Mucosa of descending colon (tissue), 3 donors: ENCODE results near the gene IGSF21. TPM values are rescaled to one million over a fixed set of nuclear protein-coding genes. Genes with fewer than 3 reads are reported as not detected.

Source experiments
- ATAC-seq: fragments of 200-7000 bp; cut with Tn5 transposase; one replicate; pipeline ENCODE4 v1.9.1; 2020; ENCODE audit warnings: mild to moderate bottlenecking, moderate library complexity
- DNase-seq, 3 donors: peaks; one replicate each; pipeline ENCODE4 v3.0.0-alpha.2; 2020
- H3K36me3 ChIP-seq: fragments of 200-600 bp; one replicate; pipeline ENCODE4 v1.8.0; 2021; ENCODE audit warnings: low read depth, mild to moderate bottlenecking
- H3K4me1 ChIP-seq: fragments of 200-600 bp; one replicate; pipeline ENCODE4 v1.8.0; 2021; ENCODE audit warnings: low read depth, mild to moderate bottlenecking
- H3K4me3 ChIP-seq: fragments of 200-600 bp; one replicate; pipeline ENCODE4 v1.8.0; 2021; ENCODE audit warnings: mild to moderate bottlenecking
- H3K9me3 ChIP-seq: fragments of 200-600 bp; one replicate; pipeline ENCODE4 v1.8.0; 2021; ENCODE audit warnings: mild to moderate bottlenecking
- intact Hi-C, 2 donors: fragments of 100-400 bp; cut with DNase I in 1 of 2; cut with micrococcal nuclease in 1 of 2; formaldehyde crosslinking; loops; one replicate each; pipeline versions ENCODE4 v1.11.0 to v1.11.1; 2022; cut with DNase I, micrococcal nuclease
- total RNA-seq, 3 donors: library from RNA; stranded (reverse); fragmentation: NEBNext Ultra II Directional in 2 of 3; extraction: Animal tissue kit (Norgen Biotek cat#: 25700) in 2 of 3; gene quantifications; one replicate each; pipeline versions ENCODE4 v1.2.1 to v1.2.4, GENCODE V29; 2021 to 2023
- TF ChIP-seq, protein P1 (sequence below): fragments of 200-600 bp; IDR thresholded peaks from one replicate; pipeline ENCODE4 v1.8.0; 2022; ENCODE audit warnings: antibody characterized with exemption, mild to moderate bottlenecking
- donor health status: DM: no; HTN: no; CAD: no; lungs with moderate emphysema.
- donor health status: DM: no; HTN: no; CAD: no.
- donor health status: DM: no; HTN: yes; CAD: no.

The IGSF21 gene
- total RNA-seq, 3 donors from 2014 or later, result 0.70 to 1.4 (median 0.96) TPM

DNA sequence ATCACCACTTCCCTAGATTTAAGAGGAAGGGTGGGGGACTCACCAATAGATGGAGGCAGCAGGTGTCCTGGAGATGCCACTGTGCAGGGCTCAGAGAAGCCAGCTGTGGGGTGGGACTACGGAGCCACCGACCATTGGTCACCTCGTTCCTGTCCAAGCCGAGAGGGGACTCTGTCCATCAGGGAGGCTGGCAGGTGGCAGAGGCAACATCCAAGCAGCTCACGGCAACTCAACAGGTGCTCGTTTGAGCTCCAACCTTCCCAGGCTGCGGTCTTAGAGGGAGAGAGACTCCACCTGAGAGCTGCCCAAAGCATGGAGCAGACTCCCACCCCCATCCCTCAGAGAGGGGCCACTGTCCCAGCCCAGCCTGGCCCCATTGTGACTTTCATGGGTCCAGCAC, 71.4 kb downstream of the IGSF21 start:
- DNase-seq (no peak), ATAC-seq (no peak)
- H3K36me3 ChIP-seq, result no peaks in the 10 kb centered on the region
- intact Hi-C loops, result no loop called here
- TF ChIP-seq, protein P1, sequence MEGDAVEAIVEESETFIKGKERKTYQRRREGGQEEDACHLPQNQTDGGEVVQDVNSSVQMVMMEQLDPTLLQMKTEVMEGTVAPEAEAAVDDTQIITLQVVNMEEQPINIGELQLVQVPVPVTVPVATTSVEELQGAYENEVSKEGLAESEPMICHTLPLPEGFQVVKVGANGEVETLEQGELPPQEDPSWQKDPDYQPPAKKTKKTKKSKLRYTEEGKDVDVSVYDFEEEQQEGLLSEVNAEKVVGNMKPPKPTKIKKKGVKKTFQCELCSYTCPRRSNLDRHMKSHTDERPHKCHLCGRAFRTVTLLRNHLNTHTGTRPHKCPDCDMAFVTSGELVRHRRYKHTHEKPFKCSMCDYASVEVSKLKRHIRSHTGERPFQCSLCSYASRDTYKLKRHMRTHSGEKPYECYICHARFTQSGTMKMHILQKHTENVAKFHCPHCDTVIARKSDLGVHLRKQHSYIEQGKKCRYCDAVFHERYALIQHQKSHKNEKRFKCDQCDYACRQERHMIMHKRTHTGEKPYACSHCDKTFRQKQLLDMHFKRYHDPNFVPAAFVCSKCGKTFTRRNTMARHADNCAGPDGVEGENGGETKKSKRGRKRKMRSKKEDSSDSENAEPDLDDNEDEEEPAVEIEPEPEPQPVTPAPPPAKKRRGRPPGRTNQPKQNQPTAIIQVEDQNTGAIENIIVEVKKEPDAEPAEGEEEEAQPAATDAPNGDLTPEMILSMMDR, result no peak
- no peaks in the 10 kb centered on the region for H3K4me1 ChIP-seq
- H3K9me3 ChIP-seq, result no peaks in the 10 kb centered on the region
- no peak overlapping the region for H3K4me3 ChIP-seq

DNA sequence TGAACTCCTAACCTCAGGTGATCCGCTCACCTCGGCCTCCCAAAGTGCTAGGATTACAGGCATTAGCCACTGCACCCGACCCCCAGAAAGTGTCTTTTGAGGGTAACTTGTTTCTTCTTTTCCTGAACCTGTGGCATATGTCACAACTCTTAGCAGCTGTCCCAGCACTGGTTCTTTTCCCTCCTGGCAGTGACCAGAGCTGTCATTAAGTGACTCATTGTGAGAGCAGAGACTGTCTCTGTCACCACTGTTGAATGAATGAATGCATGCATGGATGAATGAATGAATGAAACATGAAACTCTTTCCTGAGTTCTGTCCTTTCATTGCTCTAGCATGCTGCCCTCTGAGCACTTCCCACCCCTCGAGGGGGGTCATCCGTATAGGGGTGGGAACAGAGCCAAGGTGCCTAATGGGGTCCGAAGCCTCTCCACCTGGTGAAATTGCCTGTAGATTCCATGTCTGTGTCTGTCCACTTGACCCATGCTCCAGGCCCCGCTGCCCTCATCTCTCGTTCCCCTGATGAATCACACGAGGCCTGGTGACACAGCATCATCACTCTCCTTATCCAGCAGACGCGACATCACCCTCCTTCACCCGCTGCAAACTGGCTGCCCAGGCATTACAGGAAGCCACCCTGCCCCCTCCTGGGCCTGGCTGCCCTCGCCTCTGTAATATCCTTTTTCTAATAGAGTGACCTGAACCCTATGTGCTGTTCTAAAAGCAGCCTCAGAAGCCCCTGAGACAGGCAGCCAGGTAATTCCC, 75.0 kb downstream of the IGSF21 start:
- TF ChIP-seq, protein P1, result no peak
- H3K4me3 ChIP-seq, result no peak overlapping the region
- DNase-seq (no peak), ATAC-seq (no peak)
- H3K36me3 ChIP-seq, result no peaks in the 10 kb centered on the region
- intact Hi-C loops, result no loop called here
- no peaks in the 10 kb centered on the region for H3K9me3 ChIP-seq
- no peaks in the 10 kb centered on the region for H3K4me1 ChIP-seq

DNA sequence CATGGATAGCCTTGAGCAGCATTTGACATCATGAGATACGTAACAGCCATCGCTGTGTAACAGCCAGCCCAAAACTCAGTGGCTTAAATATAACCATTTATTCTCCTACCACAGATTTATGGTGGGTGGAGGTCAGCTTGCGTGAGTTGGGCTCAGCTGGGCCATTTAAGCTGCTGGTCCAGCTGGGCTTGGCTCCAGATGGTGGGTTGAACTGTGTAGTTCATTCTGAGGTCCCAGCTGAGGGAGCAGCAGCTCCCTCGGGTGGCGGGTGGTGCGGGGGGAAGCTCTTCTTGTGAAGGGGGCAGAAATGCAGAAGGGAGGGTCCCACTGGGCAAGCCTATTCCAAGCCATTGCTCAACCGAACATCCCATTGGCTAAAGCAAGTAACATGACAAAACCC, 75.9 kb downstream of the IGSF21 start:
- H3K36me3 ChIP-seq, result no peaks in the 10 kb centered on the region
- intact Hi-C loops, result no loop called here
- H3K4me1 ChIP-seq, result no peaks in the 10 kb centered on the region
- no peak for ATAC-seq
- H3K4me3 ChIP-seq, result no peak overlapping the region
- DNase-seq, result no peak
- no peaks in the 10 kb centered on the region for H3K9me3 ChIP-seq
- TF ChIP-seq, protein P1, result no peak

DNA sequence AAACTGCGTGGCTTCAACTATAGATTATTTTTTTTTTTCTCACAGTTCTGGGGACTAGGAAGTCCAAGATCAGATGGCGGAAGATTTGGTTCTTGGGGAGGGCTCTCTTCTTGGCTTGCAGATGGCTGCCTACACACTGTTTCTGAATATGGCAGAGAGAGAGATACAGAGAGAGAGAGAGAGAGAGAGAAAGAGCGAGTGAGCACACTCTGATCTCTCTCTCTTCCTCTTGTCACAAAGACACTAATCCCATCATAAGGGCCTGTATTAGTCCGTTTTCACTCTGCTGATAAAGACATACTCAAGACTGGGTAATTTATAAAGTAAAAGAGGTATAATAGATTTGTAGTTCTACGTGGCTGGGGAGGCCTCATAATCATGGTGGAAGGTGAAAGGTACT, 79.5 kb downstream of the IGSF21 start:
- Histone ChIP-seq H3K4me1 (no peaks in the 10 kb centered on the region), H3K4me3 (no peak overlapping the region), H3K9me3 (no peaks in the 10 kb centered on the region), H3K36me3 (no peaks in the 10 kb centered on the region)
- DNase-seq, result no peak
- no peak for ATAC-seq
- TF ChIP-seq, protein P1, result no peak
- intact Hi-C loops, result no loop called here

DNA sequence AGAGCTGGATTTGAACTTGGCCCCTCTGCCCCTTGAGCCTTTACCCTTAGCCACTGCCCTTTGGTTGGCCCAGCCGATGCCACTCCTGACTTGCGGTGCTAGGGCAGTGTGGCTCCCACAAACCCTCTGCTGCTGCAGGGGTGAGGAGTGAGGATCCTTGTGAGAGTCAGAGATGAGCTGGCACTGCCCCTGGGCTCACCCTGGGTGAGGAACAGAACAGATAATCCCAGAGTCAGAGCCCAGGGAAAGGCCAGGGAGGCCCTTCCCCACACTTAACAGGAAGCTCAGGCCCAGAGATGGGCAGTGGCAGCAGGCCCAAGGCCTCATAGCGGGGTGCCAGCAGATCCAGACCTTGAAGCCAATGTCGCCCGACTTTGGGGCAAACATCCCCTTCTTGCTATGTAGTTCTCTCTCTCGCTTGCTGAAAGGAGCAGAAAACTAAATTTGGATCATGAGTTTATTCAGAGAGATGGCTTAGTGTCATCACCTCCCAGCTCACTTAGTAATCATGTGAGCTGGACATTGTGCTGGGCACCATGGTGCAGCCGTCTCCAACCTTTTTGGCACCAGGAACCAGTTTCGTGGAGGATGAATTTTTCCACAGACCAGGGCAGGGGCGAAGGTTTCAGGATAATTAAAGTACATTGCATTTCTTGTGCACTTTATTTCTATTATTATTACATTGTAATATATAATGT, 81.4 kb downstream of the IGSF21 start:
- no peak overlapping the region for H3K4me3 ChIP-seq
- no peak for DNase-seq
- no peaks in the 10 kb centered on the region for H3K9me3 ChIP-seq
- no peaks in the 10 kb centered on the region for H3K4me1 ChIP-seq
- TF ChIP-seq, protein P1, result no peak
- H3K36me3 ChIP-seq, result no peaks in the 10 kb centered on the region
- no peak for ATAC-seq
- intact Hi-C loops, result no loop called here
